BLaER1 treated with 17β-estradiol and CSF1 and Interleukin-3, amounts not matched to agents 10 nM and 100 nM (cell line): Measurements from ENCODE around the gene ASB18.
"Not testable (repeated sequence)": the region's sequence is repeated elsewhere in the genome, so short reads cannot be mapped to it uniquely, and the experiment has no call there.

Experiments
- H3K27ac ChIP-seq, 11 experiments: shearing (Covaris generic); formaldehyde crosslinking; 2 replicates each; pipeline ENCODE4 v1.8.1; 2022
- H3K27me3 ChIP-seq, 11 experiments: shearing (Covaris generic); formaldehyde crosslinking; 2 replicates each; pipeline ENCODE4 v1.8.1; 2022
- H3K36me3 ChIP-seq, 11 experiments: shearing (Covaris generic); formaldehyde crosslinking; 2 replicates each; pipeline ENCODE4 v1.8.1; 2022
- H3K4me1 ChIP-seq, 10 experiments: shearing (Covaris generic); formaldehyde crosslinking; 2 replicates each; pipeline ENCODE4 v1.8.1; 2022
- H3K4me2 ChIP-seq, 11 experiments: shearing (Covaris generic); formaldehyde crosslinking; 2 replicates each; pipeline ENCODE4 v1.8.1; 2022
- H3K4me3 ChIP-seq, 10 experiments: shearing (Covaris generic); formaldehyde crosslinking; 2 replicates each; pipeline ENCODE4 v1.8.1; 2022
- H3K9ac ChIP-seq, 11 experiments: shearing (Covaris generic); formaldehyde crosslinking; 2 replicates each; pipeline ENCODE4 v1.8.1; 2022
- H3K9me3 ChIP-seq, 11 experiments: shearing (Covaris generic); formaldehyde crosslinking; replicated peaks in 1 of 11; 2 replicates each; pipeline ENCODE4 v1.8.1; 2022
- H4K20me1 ChIP-seq, 11 experiments: shearing (Covaris generic); formaldehyde crosslinking; 2 replicates each; pipeline ENCODE4 v1.8.1; 2022
- Cebpa-rat ChIP-seq, 11 experiments: shearing (Covaris generic); IDR thresholded peaks; 2 replicates each; pipeline ENCODE4 v1.8.1; 2022

Gene ASB18

GRCh38 chr2:236287656-236288055 lies 23.4 kb upstream of the ASB18 start:
- Histone ChIP-seq H3K36me3 (no peaks in the 10 kb centered on the region), H3K9ac (no peak overlapping the region), H4K20me1 (no peaks in the 10 kb centered on the region), H3K4me3 (no peak overlapping the region), H3K4me1 (peaks cover 0 to 23% (median 2%) of the 10 kb centered on the region in 10 experiments; a peak in 6 of 20 replicates), H3K27me3 (no peaks in the 10 kb centered on the region), H3K9me3 (peaks cover 10 to 72% (median 23%) of the 10 kb centered on the region in 11 experiments; a peak in 17 of 22 replicates), H3K27ac (peak overlapping the region in 1 of 11 experiments; percentile 41; a peak in 2 of 22 replicates), H3K4me2 (peak overlapping the region in 1 of 11 experiments; percentile 28; a peak in 2 of 22 replicates)
- TF ChIP-seq Cebpa-rat (IDR thresholded peaks at IDR 0.05), result no peak

GRCh38 chr2:236286873-236287545 lies 22.8 kb upstream of the ASB18 start:
- peak overlapping the region in 4 of 11 experiments; percentile 11 to 40 (median 20); a peak in 6 of 22 replicates for H3K4me2 ChIP-seq
- no peaks in the 10 kb centered on the region for H3K27me3 ChIP-seq
- no peak overlapping the region for H3K27ac ChIP-seq
- no peak overlapping the region for H3K4me3 ChIP-seq
- H3K9ac ChIP-seq, result no peak overlapping the region
- peaks cover 0 to 23% (median 2%) of the 10 kb centered on the region in 10 experiments; a peak in 6 of 20 replicates for H3K4me1 ChIP-seq
- H3K9me3 ChIP-seq, result peaks cover 14 to 79% (median 29%) of the 10 kb centered on the region in 11 experiments; a peak in 21 of 22 replicates
- no peak for TF ChIP-seq Cebpa-rat (IDR thresholded peaks at IDR 0.05)
- H4K20me1 ChIP-seq, result no peaks in the 10 kb centered on the region
- H3K36me3 ChIP-seq, result no peaks in the 10 kb centered on the region

GRCh38 chr2:236284208-236284607 lies 20.0 kb upstream of the ASB18 start:
- Histone ChIP-seq H4K20me1 (no peaks in the 10 kb centered on the region), H3K4me1 (peaks cover 0 to 22% (median 2%) of the 10 kb centered on the region in 10 experiments; a peak in 6 of 20 replicates)

GRCh38 chr2:236282406-236282805 lies 18.2 kb upstream of the ASB18 start:
- H3K36me3 ChIP-seq, result no peaks in the 10 kb centered on the region

More at GRCh38 chr2:236284208-236284607, 20.0 kb upstream of the ASB18 start:
- Histone ChIP-seq H3K4me3 (no peak overlapping the region), H3K27me3 (no peaks in the 10 kb centered on the region), H3K9ac (no peak overlapping the region), H3K36me3 (no peaks in the 10 kb centered on the region), H3K27ac (no peak overlapping the region), H3K4me2 (no peak overlapping the region), H3K9me3 (peaks cover 33 to 95% (median 47%) of the 10 kb centered on the region in 11 experiments)
- no peak for TF ChIP-seq Cebpa-rat (IDR thresholded peaks at IDR 0.05)

GRCh38 chr2:236281423-236281822 lies 17.2 kb upstream of the ASB18 start:
- no peaks in the 10 kb centered on the region for H4K20me1 ChIP-seq
- no peaks in the 10 kb centered on the region for H3K27me3 ChIP-seq
- H3K4me1 ChIP-seq, result peaks cover 0 to 6% (median 0%) of the 10 kb centered on the region in 10 experiments; a peak in 4 of 20 replicates
- no peak overlapping the region for H3K4me2 ChIP-seq
- H3K9ac ChIP-seq, result no peak overlapping the region
- H3K9me3 ChIP-seq, result peaks cover 43 to 78% (median 60%) of the 10 kb centered on the region in 11 experiments
- no peak overlapping the region for H3K27ac ChIP-seq
- TF ChIP-seq Cebpa-rat (IDR thresholded peaks at IDR 0.05), result no peak
- H3K4me3 ChIP-seq, result no peak overlapping the region
- H3K36me3 ChIP-seq, result no peaks in the 10 kb centered on the region

More at GRCh38 chr2:236282406-236282805, 18.2 kb upstream of the ASB18 start:
- H3K27ac ChIP-seq, result no peak overlapping the region
- no peak overlapping the region for H3K4me2 ChIP-seq
- H3K27me3 ChIP-seq, result no peaks in the 10 kb centered on the region
- H3K4me3 ChIP-seq, result no peak overlapping the region
- H3K4me1 ChIP-seq, result peaks cover 0 to 7% (median 0%) of the 10 kb centered on the region in 10 experiments; a peak in 3 of 20 replicates
- peaks cover 38 to 87% (median 54%) of the 10 kb centered on the region in 11 experiments for H3K9me3 ChIP-seq
- H4K20me1 ChIP-seq, result no peaks in the 10 kb centered on the region
- no peak overlapping the region for H3K9ac ChIP-seq
- no peak for TF ChIP-seq Cebpa-rat (IDR thresholded peaks at IDR 0.05)

GRCh38 chr2:236273126-236273525 lies 8.9 kb upstream of the ASB18 start:
- Histone ChIP-seq H3K36me3 (peaks cover 0 to 10% (median 3%) of the 10 kb centered on the region in 11 experiments; a peak in 4 of 22 replicates), H3K9me3 (peaks cover 67 to 88% (median 77%) of the 10 kb centered on the region in 11 experiments), H3K4me2 (peak overlapping the region; percentile 7 to 45 (median 26); a peak in 17 of 22 replicates), H4K20me1 (no peaks in the 10 kb centered on the region), H3K27ac (0 out of 22 replicates have a peak overlapping the region, but pooled peaks of 1 of the 11 experiments have one; percentile 18), H3K9ac (no peak overlapping the region), H3K27me3 (no peaks in the 10 kb centered on the region), H3K4me1 (peaks cover 6 to 22% (median 13%) of the 10 kb centered on the region in 10 experiments; a peak in 19 of 20 replicates), H3K4me3 (no peak overlapping the region)
- TF ChIP-seq Cebpa-rat (IDR thresholded peaks at IDR 0.05), result no peak

- TF ChIP-seq Cebpa-rat (IDR thresholded peaks at IDR 0.05), result no peak
- Histone ChIP-seq H3K4me3 (no peak overlapping the region), H3K4me2 (peak overlapping the region in 2 of 11 experiments; percentile 1 to 18; a peak in 2 of 22 replicates), H4K20me1 (no peaks in the 10 kb centered on the region), H3K27me3 (no peaks in the 10 kb centered on the region), H3K36me3 (peaks cover 0 to 10% (median 3%) of the 10 kb centered on the region in 11 experiments; a peak in 4 of 22 replicates), H3K27ac (no peak overlapping the region), H3K9ac (no peak overlapping the region), H3K9me3 (peaks cover 60 to 82% (median 73%) of the 10 kb centered on the region in 11 experiments), H3K4me1 (peaks cover 6 to 21% (median 13%) of the 10 kb centered on the region in 10 experiments; a peak in 19 of 20 replicates)
Observed at GRCh38 chr2:236271851-236272250, 7.6 kb upstream of the ASB18 start.

- not testable (repeated sequence) for H3K27me3 ChIP-seq, H3K4me2 ChIP-seq, H3K9ac ChIP-seq, H3K36me3 ChIP-seq, H3K27ac ChIP-seq, H4K20me1 ChIP-seq
- H3K4me3 ChIP-seq, result peak overlapping the region in 6 of 10 experiments; percentile 3 to 28 (median 13); a peak in 4 of 20 replicates
- H3K4me1 ChIP-seq, result peaks cover 6 to 14% (median 12%) of the 10 kb centered on the region in 10 experiments; a peak in 18 of 20 replicates
- H3K9me3 ChIP-seq, result peaks cover 54 to 77% (median 63%) of the 10 kb centered on the region in 11 experiments
Observed at GRCh38 chr2:236269876-236270275, 5.7 kb upstream of the ASB18 start.

GRCh38 chr2:236265675-236266074 lies 1.5 kb upstream of the ASB18 start:
- Histone ChIP-seq H3K9me3 (peaks cover 50 to 69% (median 60%) of the 10 kb centered on the region in 11 experiments), H3K9ac (no peak overlapping the region), H4K20me1 (no peaks in the 10 kb centered on the region), H3K27ac (no peak overlapping the region), H3K36me3 (peaks cover 0 to 13% (median 4%) of the 10 kb centered on the region in 11 experiments; a peak in 4 of 22 replicates), H3K4me3 (no peak overlapping the region), H3K27me3 (no peaks in the 10 kb centered on the region), H3K4me2 (no peak overlapping the region), H3K4me1 (no peaks in the 10 kb centered on the region)
- TF ChIP-seq Cebpa-rat (IDR thresholded peaks at IDR 0.05), result no peak
